HepG2 (cell line): Measurements from ENCODE around the gene CIAO2B. TPM values are rescaled to one million over a fixed set of nuclear protein-coding genes. Genes with fewer than 3 reads are reported as not detected.

ENCODE experiments used
- BRD4 ChIP-seq: sonication (generic); formaldehyde crosslinking; IDR thresholded peaks from 2 replicates; pipeline ENCODE4 v1.4.0; 2020; ENCODE audit warnings: missing genetic modification reagents
- CENPX ChIP-seq: sonication (generic); formaldehyde crosslinking; IDR thresholded peaks from 2 replicates; pipeline ENCODE4 v1.9.0; 2021; ENCODE audit warnings: mild to moderate bottlenecking, missing genetic modification reagents, moderate library complexity
- CREB1 ChIP-seq, 2 experiments: fragments of 450-650 bp in 1 of 2; IDR thresholded peaks; 2 replicates each; pipeline ENCODE4 v1.6.1; 2016 to 2017; ENCODE audit warnings: control low read depth in 1 of 2, mild to moderate bottlenecking in 1 of 2, missing compliant biosample characterization in 1 of 2, missing genetic modification characterization in 1 of 2
- ELK4 ChIP-seq: sonication (generic); formaldehyde crosslinking; IDR thresholded peaks from 2 replicates; pipeline ENCODE4 v1.9.0; 2021; ENCODE audit warnings: missing genetic modification reagents, borderline replicate concordance
- ETV5 ChIP-seq: IDR thresholded peaks from 2 replicates; pipeline ENCODE4 v1.6.1; 2018; ENCODE audit warnings: missing biosample characterization, missing genetic modification reagents, inconsistent platforms, borderline replicate concordance
- HHEX ChIP-seq: IDR thresholded peaks from 2 replicates; pipeline ENCODE4 v1.6.1; 2016; ENCODE audit warnings: control low read depth
- HNF4A ChIP-seq: sonication (generic); formaldehyde crosslinking; IDR thresholded peaks from 2 replicates; pipeline ENCODE4 v1.4.0; 2020; ENCODE audit warnings: missing genetic modification reagents
- HOMEZ ChIP-seq: IDR thresholded peaks from 2 replicates; pipeline ENCODE4 v1.6.1; 2016; ENCODE audit warnings: low read depth
- HOXA9 ChIP-seq: sonication (generic); formaldehyde crosslinking; IDR thresholded peaks from 2 replicates; pipeline ENCODE4 v1.8.1; 2022; ENCODE audit warnings: missing genetic modification reagents, mild to moderate bottlenecking, moderate library complexity, borderline replicate concordance
- KLF12 ChIP-seq: sonication (generic); formaldehyde crosslinking; IDR thresholded peaks from 2 replicates; pipeline ENCODE4 v1.4.0; 2020; ENCODE audit warnings: missing genetic modification reagents, borderline replicate concordance
- NFE2L2 ChIP-seq: fragments of 150-350 bp; IDR thresholded peaks from 2 replicates; pipeline ENCODE4 v1.6.1; 2014; ENCODE audit warnings: low read length
- NFIB ChIP-seq: sonication (generic); formaldehyde crosslinking; IDR thresholded peaks from 2 replicates; pipeline ENCODE4 v1.9.0; 2021; ENCODE audit warnings: missing genetic modification reagents, mild to moderate bottlenecking, borderline replicate concordance
- PITX1 ChIP-seq: sonication (generic); formaldehyde crosslinking; IDR thresholded peaks from 2 replicates; pipeline ENCODE4 v1.5.1; 2020; ENCODE audit warnings: mild to moderate bottlenecking, missing genetic modification reagents
- RXRB ChIP-seq: IDR thresholded peaks from 2 replicates; pipeline ENCODE4 v1.6.1; 2016; ENCODE audit warnings: borderline replicate concordance, missing genetic modification reagents, missing compliant biosample characterization
- SMAD1 ChIP-seq: sonication (generic); formaldehyde crosslinking; IDR thresholded peaks from 2 replicates; pipeline ENCODE4 v1.4.0; 2020; ENCODE audit warnings: missing genetic modification reagents, low read depth, mild to moderate bottlenecking, borderline replicate concordance
- YY1 ChIP-seq: IDR thresholded peaks from 2 replicates; pipeline ENCODE4 v1.6.1; 2011; ENCODE audit warnings: low read length, low read depth, moderate library complexity, mild to moderate bottlenecking; ENCODE audit not compliant: insufficient read depth, insufficient replicate concordance
- ZBTB34 ChIP-seq: sonication (generic); formaldehyde crosslinking; IDR thresholded peaks from 2 replicates; pipeline ENCODE4 v1.8.0; 2022; ENCODE audit warnings: mild to moderate bottlenecking, missing genetic modification reagents
- ZNF674 ChIP-seq: sonication (generic); formaldehyde crosslinking; IDR thresholded peaks from 2 replicates; pipeline ENCODE4 v1.5.0; 2020; ENCODE audit warnings: low read depth, mild to moderate bottlenecking, missing genetic modification reagents
- ZNF687 ChIP-seq: sonication (generic); formaldehyde crosslinking; IDR thresholded peaks from 2 replicates; pipeline ENCODE4 v1.5.1; 2020; ENCODE audit warnings: mild to moderate bottlenecking, missing genetic modification reagents, moderate library complexity
- ZNF768 ChIP-seq: sonication (generic); formaldehyde crosslinking; IDR thresholded peaks from 2 replicates; pipeline ENCODE4 v1.4.0; 2020; ENCODE audit warnings: missing genetic modification reagents
- ZNF841 ChIP-seq: sonication (generic); formaldehyde crosslinking; IDR thresholded peaks from 2 replicates; pipeline ENCODE4 v1.8.1; 2023; ENCODE audit warnings: missing genetic modification reagents, borderline replicate concordance
- polyA plus RNA-seq, 8 experiments: library from polyadenylated mRNA; depleted of rRNA in 3 of 8; stranded (reverse) in 7 of 8; unstranded in 1 of 8; fragments of >200 nt; fragmentation: Illumina TruSeq in 4 of 8; extraction: Trizol in 4 of 8; gene quantifications; 2 replicates each; pipeline versions ENCODE4 v1.2.1 to v1.2.3, GENCODE V29; 2011 to 2016; ENCODE audit warnings: low read depth in 4 of 8, missing spikeins in 1 of 8, mixed read lengths in 1 of 8; ENCODE audit not compliant: insufficient read depth in 1 of 8
- total RNA-seq, 5 experiments: library from RNA; depleted of rRNA; stranded (reverse); fragments of >200 nt; fragmentation: Illumina TruSeq; extraction: Trizol; gene quantifications; 2 replicates each; pipeline ENCODE4 v1.2.3, GENCODE V29; 2016; ENCODE audit warnings: low read depth in 1 of 5

Gene CIAO2B
- total and polyA plus RNA-seq, 2 of the 13 experiments (the other 11 are each of a cell fraction or from before 2014, with no cell fraction given), result 157 to 293 TPM

GRCh38 chr16:66899310-66899944 is 34.8 kb downstream of the CIAO2B start (continued):
- TF ChIP-seq HOMEZ (CRISPR knock-in tag) (0 out of 2 replicates have a peak, but pooled peaks have one; percentile 27), SMAD1 (CRISPR knock-in tag) (0 out of 2 replicates have a peak, but pooled peaks have one; percentile 36), NFE2L2 (no peak), ETV5 (CRISPR knock-in tag) (0 out of 2 replicates have a peak, but pooled peaks have one; percentile 6), PITX1 (CRISPR knock-in tag) (no peak; the same call in 1 of the 2 replicates), BRD4 (no peak), NFIB (CRISPR knock-in tag) (no peak), ZNF674 (CRISPR knock-in tag) (no peak), ZNF687 (peak; percentile 83), CENPX (CRISPR knock-in tag) (no peak), HHEX (CRISPR knock-in tag) (no peak), CREB1 (IDR thresholded peaks at IDR 0.05) (no peak), CREB1 (CRISPR knock-in tag; IDR thresholded peaks at IDR 0.05) (no peak), YY1 (no peak), HNF4A (peak; percentile 55), RXRB (CRISPR knock-in tag) (peak; percentile 15; the same call in 1 of the 2 replicates), KLF12 (CRISPR knock-in tag) (0 out of 2 replicates have a peak, but pooled peaks have one; percentile 50), ZNF768 (peak; percentile 36; the same call in 1 of the 2 replicates), ZBTB34 (no peak), HOXA9 (no peak), ZNF841 (CRISPR knock-in tag) (no peak), ELK4 (CRISPR knock-in tag) (no peak)
